NOMO-1 treated with DMSO at 0.1 percent for 48 hours (cell line): ENCODE measurements around the gene FBXW2.

Source experiments
- DNase-seq: peaks from one replicate; lab custom pipeline; 2025; ENCODE audit not compliant: unreplicated experiment; lab: John Stamatoyannopoulos, UW

Gene FBXW2

DNA sequence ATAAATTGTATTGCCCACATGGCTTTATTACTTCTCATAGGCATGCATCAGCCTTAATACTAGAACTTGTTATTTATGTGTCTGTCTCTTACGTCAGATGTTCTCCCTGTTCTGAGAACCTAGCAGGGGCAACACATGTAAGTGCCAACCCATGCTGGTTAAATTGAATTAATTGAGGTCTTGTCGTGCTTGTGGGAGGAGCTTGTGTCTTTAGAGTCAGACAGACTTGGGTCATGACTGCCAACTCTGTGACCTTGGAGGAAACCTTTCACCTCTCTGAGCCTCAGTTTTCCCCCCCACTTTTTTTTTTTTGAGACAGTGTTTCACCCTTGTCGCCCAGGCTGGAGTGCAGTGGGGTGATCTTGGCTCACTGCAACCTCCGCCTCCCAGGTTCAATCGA lies 76.7 kb downstream of the FBXW2 start:
- no peak for DNase-seq

DNA sequence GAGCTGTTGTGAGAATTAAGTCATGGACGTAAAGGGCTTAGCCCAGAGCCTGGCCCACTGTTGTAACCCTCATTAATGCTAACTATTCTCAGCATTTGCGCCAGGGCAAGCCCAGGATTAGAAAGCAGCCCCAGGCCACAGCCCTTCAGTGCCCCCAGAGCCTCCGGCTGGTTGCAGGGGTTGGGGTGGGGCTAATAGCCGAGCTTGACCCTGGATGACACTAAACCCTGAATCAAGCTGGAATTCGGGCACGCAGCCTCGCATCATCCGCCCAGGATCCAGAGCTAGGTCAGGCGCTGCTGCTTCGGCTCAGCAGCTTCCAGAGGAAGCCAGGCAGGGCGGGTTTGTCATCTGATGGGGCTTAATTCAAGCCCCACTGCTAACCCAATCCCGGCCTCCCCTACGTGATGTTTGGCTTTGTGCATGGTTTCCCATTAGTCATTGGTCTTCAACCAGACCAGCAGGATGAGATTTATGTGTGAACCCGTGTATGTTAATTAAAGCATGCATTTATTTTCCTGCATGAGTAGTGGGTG lies 77.8 kb downstream of the FBXW2 start:
- DNase-seq, result no peak

DNA sequence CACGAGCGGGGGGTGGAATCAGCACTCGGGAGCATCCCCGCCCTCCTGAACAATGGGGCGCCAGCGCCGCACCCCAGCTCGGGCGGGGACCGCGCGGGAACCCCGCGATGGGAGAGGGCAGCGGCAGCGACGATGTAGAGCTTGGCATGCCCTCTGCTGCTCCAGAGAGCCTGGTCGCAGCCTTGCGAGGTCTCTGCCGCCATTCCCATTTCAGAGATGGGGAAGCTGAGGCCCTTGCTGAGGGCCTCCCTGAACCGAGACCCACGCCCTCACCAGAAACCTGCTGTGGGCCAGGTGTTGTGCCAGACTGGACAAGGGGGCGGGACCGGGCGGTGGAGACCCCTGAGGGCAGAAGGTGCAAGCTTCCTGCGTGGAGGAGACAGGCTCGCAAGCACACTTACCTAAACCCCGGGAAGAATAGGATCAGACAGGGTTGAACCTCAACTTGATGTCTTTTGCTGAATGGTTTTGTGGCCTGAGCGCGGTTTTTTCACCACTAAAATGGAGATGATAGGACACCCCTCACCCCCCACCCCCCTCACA lies 78.3 kb downstream of the FBXW2 start:
- DNase-seq, result no peak

- DNase-seq, result peak; percentile 95
These were observed 78.9 kb downstream of the FBXW2 start, which contains the start of gene MEGF9 for GRCh38 chr9:120714088-120714845. Gene MEGF9 (minus strand): TSS chr9:120714470. CDS start chr9:120714358, 112 bp downstream.

DNA sequence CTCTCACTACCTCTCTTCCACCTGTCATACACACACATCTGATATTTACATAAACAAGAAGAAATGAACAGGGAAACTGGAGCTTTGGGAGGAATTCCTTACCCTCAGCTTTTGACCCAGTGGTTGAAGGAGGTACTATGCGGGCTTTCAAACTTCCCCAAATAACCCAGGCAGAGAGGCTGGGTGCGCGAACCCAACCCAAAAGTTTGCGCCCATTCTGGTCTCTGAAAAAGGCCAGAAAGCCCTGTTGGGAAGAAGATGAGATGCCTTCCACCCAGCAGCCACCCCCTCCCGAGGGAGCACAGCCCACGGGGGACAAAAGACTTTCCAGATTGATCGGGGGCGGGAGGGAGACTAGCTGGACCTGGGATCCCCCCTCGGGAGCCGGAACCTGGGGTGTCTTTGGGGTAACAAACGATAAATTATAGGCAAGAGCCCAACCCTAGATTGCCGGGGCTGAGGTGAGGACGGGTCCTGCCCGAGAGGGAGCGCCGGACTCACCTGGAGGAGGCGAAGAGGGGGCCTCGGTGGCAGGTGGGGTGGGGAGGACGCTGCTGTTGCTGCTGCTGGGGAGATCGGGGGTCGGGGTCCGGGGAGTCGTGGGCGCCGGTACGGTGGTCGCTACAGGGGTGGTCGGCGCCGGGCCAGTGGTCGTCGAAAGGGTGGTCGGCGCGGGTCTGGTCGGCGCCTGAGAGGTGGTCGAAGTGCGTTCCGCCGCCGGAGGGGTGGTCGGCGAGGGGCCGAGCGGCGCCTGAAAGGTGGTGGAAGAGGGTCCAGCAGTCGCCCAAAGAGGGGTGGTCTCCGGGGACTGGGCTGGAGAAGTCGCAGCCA lies 79.7 kb downstream of the FBXW2 start:
- peak; percentile 36 for DNase-seq

GRCh38 chr9:120712539-120713031 lies 80.6 kb downstream of the FBXW2 start:
- no peak for DNase-seq

DNA sequence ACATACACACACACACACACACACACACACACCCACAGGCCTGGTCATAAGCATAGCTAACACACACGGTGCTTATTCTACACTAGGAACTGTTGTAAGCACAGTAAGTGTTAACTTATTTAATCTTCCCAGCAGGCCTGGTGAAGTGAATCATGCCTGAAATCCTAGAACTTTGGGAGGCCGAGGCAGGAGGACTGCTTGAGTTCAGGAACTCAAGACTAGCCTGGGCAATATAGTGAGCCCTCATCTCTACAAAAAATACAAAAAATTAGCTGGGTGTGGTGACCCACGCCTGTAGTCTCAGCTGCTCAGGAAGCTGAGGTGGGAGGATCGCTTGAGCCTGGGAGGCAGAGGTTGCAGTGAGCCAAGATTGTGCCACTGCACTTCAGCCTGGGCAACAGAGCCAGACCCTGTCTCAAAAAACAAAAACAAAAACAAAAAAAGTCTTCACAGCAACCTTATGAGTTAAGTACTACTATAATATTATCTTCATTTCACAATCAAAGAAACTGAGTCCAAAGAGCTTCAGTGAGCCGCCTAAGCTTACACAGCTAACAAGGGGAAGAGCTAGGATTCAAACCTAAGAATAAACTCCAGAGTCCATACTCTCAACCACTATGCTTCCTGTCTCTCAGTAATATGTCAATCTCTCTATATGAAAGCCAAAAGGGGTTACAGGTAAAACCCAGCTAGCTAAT lies 81.2 kb downstream of the FBXW2 start:
- peak; percentile 15 for DNase-seq

DNA sequence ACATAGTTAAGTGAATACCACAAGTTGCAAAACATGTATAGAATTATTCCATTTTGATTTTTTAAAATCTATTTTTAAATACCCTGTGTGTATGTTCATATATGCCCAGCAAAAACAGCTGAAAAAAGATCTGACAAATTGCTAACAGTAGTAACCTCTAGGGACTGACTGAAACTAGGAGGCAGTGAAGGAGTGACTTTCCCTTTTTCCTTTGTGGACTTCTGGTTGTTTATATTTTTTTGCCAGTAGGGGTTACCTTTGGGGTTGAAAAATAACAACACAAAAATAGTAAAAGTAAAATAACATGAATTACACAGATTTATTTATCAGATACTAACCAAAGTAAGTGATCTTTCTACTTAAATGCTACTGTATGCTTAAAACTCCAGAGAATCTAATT lies 81.9 kb downstream of the FBXW2 start:
- no peak for DNase-seq

GRCh38 chr9:120710110-120710981 lies 82.9 kb downstream of the FBXW2 start:
- peak; percentile 21 for DNase-seq

GRCh38 chr9:120708526-120709224 lies 84.5 kb downstream of the FBXW2 start:
- no peak for DNase-seq

DNA sequence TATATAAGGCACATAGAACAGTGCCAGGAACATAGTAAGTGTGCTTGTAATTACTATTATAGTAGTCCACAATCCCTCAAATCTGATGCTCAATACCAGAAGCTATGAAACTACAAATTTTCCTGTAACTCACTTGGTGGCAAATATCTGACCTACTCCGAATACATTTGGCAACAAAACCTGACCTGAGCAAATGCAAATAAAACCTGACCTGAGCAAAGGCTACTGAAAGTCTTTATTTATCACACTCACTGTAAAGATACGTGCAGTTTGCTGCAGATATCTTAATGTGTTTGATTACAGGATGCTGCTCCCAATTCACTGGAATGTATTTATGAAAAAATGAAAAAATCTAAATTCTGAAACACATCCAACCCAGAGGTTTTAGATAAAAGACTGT lies 86.0 kb downstream of the FBXW2 start:
- no peak for DNase-seq
